Coronary artery (tissue), 2 donors: Measurements from ENCODE around the gene OXNAD1.

Source experiments
- DNase-seq: peaks from one replicate; pipeline ENCODE4 v3.0.0-alpha.2; 2017; ENCODE audit warnings: low spot score
- H3K27ac ChIP-seq, 2 donors: fragments of 200-600 bp; sonication (generic); one replicate each; pipeline ENCODE4 v1.5.1; 2016 to 2019
- H3K4me3 ChIP-seq: fragments of 200-600 bp; sonication (generic); 2 replicates; pipeline ENCODE4 v1.5.1; 2016; ENCODE audit warnings: mild to moderate bottlenecking, moderate library complexity
- CTCF ChIP-seq: fragments of 200-600 bp; sonication (generic); IDR thresholded peaks from one replicate; pipeline ENCODE4 v1.5.1; 2019; ENCODE audit warnings: antibody characterized with exemption

Gene OXNAD1

DNA sequence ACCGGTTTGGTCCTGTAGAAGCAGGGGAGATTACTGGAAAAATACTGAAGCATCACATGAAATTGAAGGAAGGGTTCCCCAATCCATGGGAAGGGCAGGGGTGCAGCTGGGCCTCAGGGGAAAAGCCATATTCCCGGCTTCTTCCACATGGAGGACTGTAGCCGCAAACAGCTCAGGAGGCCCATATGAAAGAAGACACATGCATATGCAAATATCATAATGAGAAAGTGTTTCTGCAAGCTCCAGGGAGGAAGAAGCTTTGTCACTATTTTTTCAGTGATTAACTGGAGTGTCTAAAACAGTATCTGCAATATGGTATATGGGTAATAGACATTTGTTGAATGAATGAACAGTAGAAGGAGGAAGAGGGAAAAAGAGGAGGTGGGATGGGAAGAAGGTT lies 19.4 kb upstream of the OXNAD1 start:
- Histone ChIP-seq H3K4me3 (no peak overlapping the region), H3K27ac (no peak overlapping the region)
- TF ChIP-seq CTCF, result no peak
- DNase-seq, result no peak

GRCh38 chr3:16247282-16248061 lies 17.5 kb upstream of the OXNAD1 start:
- DNase-seq, result no peak
- no peak overlapping the region for H3K4me3 ChIP-seq
- no peak overlapping the region for H3K27ac ChIP-seq
- TF ChIP-seq CTCF, result peak; percentile 93

DNA sequence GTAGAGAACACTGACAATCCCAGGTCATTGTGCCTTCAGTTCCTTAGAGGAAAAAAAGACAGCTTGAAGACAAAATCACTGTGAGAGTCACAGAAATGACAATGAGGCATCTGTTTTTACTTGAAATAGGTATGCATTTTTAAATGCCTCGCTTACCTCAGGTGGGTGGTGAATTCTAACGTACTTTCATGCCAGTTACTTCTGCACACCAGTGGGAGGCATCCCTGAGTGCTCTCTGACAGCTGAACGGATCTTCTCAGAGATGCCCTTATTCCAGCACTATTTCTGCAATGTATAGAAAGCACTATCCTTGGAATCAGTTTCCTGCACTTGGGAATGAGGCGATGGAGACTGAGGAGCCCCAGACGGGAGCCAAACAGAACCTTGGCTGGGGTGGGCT lies 16.5 kb upstream of the OXNAD1 start:
- TF ChIP-seq CTCF, result no peak
- Histone ChIP-seq H3K27ac (no peak overlapping the region), H3K4me3 (no peak overlapping the region)
- DNase-seq, result no peak

GRCh38 chr3:16249336-16249735 lies 15.7 kb upstream of the OXNAD1 start:
- no peak for DNase-seq
- H3K27ac ChIP-seq, result no peak overlapping the region
- no peak for TF ChIP-seq CTCF
- no peak overlapping the region for H3K4me3 ChIP-seq

DNA sequence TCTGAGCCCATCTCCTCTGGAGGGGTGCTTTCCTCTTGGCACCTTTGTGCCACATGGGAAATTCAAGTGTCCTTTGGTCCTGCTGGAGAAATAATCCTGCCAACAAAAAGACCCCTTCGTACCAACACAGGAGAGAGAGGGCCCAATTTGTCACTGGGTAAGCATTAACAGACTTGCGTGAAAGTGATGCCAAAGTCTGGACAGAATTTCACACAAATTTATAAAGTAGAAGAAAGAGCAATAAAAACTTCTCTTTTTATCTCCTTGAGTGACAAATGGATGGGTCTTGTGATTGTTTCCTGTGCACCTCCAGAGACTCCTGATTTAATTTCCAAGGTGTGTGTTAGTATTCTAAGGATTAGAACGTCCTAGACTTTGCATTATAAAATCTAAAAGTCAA lies 15.1 kb upstream of the OXNAD1 start:
- DNase-seq, result no peak
- Histone ChIP-seq H3K27ac (no peak overlapping the region), H3K4me3 (no peak overlapping the region)
- TF ChIP-seq CTCF, result no peak

GRCh38 chr3:16251316-16252085 lies 13.5 kb upstream of the OXNAD1 start:
- no peak for DNase-seq
- no peak overlapping the region for H3K4me3 ChIP-seq
- no peak for TF ChIP-seq CTCF
- no peak overlapping the region for H3K27ac ChIP-seq
